ENCODE measurements around the gene OPN3.

The OPN3 gene

DNA sequence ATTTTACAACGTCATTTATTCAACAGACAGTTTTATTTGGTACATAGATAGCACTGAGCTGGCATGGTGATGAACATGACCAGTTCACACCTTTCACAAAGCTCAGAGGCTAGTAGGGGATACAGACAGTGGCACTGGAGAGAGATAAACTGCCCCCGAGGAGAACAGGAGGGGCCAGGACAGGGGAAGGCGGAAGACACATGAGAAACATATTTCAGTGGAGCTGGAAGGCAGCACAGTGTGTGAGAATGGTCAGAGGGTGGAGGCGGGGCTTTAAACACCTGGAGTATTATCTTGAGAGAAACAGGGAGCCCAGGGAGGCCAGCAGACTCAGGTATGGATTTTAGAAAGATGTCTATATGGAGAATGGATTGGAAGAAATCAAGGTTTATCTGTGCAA is 49.5 kb downstream of the OPN3 start:
- DNase-seq (ENCODE audit: low read depth in 2 of 2), result no peak

GRCh38 chr1:241589521-241589920 is 50.6 kb downstream of the OPN3 start:
- no peak for DNase-seq (ENCODE audit: low read depth in 2 of 2)

DNA sequence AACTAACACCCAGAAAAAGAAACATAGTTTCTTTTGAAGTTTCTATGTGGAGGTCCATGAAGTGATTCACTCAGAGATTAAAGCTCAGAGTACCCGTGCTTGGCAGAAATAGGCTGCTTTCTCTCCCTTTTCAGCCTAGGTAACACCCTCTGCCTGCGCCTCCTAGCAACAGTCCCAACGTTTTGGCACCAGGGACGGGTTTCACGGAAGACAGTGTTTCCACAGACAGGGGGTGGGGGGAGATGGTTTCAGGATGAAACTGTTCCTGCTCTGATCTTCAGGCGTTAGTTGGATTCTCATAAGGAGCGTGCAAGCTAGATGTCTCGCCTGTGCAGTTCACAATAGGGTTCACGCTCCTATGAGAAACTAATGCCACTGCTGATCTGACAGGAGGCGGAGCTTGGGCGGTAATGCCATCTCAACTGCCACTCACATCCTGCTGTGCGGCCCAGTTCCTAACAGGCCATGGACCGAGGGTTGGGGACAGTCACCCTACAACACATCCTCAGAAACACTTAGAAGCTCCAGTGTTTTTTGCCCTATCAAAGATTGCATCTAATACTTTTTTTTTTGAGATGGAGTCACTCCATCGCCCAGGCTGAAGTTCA is 53.2 kb downstream of the OPN3 start:
- DNase-seq (ENCODE audit: low read depth in 2 of 2), result no peak

DNA sequence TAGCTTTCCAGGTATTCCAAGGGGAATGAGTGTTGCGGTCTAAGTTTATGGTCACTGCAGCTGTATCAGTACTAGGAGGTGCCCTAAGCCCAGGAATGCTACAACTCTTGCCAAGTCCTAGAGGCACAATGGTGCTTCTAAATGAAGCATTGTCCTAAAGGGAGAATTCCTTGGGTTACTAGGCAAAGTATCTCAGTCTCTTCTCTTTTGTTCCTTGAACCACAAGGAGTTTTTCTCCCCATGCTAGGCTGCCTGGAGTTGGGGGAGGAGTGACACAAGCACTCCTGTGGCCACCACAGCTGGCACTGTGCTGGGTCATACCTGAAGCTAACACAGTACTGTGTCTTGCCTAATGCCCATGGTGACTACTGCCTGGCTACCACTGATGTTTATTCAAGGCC is 57.2 kb downstream of the OPN3 start:
- no peak for DNase-seq (ENCODE audit: low read depth in 2 of 2)

- no peak for DNase-seq (ENCODE audit: low read depth in 2 of 2)
These were observed 60.7 kb downstream of the OPN3 start for GRCh38 chr1:241579434-241579833.

GRCh38 chr1:241574154-241574553 is 66.0 kb downstream of the OPN3 start:
- DNase-seq (ENCODE audit: low read depth in 2 of 2), result no peak

- DNase-seq (ENCODE audit: low read depth in 2 of 2), result no peak
These were observed 70.3 kb downstream of the OPN3 start for GRCh38 chr1:241569848-241570247.

DNA sequence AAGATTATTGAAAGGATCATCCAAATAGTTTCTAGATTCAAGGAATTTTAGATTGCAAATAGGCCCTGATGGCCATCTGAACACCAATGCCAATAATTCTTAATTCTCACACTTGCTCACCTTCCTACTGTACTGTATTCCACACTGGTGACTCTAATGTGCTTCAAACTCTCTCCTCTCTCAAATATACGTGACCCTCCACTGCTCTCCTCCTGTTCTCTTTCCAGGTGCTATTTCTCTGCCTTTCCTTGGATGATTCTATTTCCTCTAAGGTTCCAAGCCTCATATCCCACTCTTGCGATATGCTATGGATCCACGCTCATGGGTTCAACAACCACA is 79.4 kb downstream of the OPN3 start:
- DNase-seq (ENCODE audit: low read depth in 2 of 2), result no peak

GRCh38 chr1:241560146-241560848 is 79.9 kb downstream of the OPN3 start:
- no peak for DNase-seq (ENCODE audit: low read depth in 2 of 2)

- no peak for DNase-seq (ENCODE audit: low read depth in 2 of 2)
These were observed 82.5 kb downstream of the OPN3 start for GRCh38 chr1:241557551-241558193.

DNA sequence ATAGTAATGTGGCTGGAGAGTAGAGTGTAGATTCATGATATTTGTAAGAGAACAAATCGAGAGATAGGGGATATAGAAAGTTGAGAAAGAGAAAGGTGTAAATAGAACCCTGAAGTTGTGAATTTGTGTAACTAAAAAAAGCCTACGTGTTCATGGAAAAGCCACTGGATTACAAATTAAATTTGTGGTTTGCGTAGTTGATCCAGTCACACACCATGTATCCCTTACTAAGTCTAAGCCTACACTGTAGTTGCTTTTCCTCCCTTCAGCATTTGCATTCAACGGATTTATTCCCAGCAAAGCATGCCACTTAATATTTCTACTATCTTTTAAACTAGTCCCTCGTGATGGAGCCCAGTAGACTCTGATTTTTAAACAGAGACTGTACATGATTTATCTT is 83.1 kb downstream of the OPN3 start:
- no peak for DNase-seq (ENCODE audit: low read depth in 2 of 2)

GRCh38 chr1:241555526-241555925 is 84.6 kb downstream of the OPN3 start:
- no peak for DNase-seq (ENCODE audit: low read depth in 2 of 2)

DNA sequence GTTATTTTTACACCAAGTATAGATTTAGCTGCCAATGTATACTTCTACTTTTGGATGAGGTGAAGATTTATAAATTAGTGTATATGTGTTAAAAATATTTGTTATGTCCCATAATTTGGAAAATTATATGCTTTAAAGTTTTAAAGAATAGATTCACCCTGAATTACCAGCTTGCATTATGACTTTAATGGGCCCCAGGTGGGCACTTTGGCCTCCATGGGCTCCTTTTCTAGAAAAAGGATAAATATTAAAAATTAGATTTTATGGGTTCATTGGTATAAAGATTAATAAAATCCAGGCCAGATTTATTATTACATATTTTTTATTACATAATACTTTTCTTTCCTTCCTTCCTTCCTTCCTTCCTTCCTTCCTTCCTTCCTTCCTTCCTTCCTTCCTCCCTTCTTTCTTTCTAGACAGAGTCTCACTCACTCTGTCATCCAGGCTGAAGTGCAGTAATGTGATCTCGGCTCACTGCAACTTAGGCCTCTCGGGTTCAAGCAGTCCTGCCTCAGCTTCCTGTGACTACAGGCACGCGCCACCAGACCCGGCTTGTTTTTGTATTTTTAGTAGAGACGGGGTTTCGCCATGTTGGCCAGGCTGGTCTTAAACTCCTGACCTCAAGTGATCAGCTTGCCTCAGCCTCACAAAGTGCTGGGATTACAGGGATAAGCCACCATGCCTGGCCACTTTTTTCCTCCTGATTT is 86.1 kb downstream of the OPN3 start:
- DNase-seq (ENCODE audit: low read depth in 2 of 2), result no peak

- peak in 1 of 2 donors; percentile 14 for DNase-seq (ENCODE audit: low read depth in 2 of 2)
These were observed 88.2 kb downstream of the OPN3 start for GRCh38 chr1:241551759-241552638.

- DNase-seq (ENCODE audit: low read depth in 2 of 2), result no peak
These were observed 89.9 kb downstream of the OPN3 start for GRCh38 chr1:241550318-241550717.

DNA sequence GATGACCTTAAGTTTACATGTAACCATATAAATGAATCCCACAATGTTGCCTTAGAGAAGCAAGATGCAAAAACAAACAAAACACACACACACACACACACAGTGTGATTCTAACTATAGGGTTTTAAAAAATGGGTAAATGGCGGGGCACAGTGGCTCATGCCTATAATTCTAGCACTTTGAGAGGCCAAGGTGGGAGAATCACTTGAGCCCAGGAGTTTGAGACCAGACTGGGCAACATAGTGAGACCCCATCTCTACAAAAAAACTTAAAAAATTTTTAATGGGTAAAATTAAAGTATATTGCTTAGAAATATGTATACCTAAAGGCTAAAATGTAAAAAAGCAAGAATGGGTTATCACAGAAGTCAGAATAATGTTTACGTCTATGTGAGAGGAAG is 92.2 kb downstream of the OPN3 start:
- DNase-seq (ENCODE audit: low read depth in 2 of 2), result no peak
